HG03097 (cell line): ENCODE measurements around the gene NTRK2.

ENCODE experiments used
- ATAC-seq: cut with Tn5 transposase; IDR thresholded peaks from one replicate; pipeline ENCODE4 v1.9.1; 2021; ENCODE audit not compliant: unreplicated experiment, low FRiP score

The NTRK2 gene

DNA sequence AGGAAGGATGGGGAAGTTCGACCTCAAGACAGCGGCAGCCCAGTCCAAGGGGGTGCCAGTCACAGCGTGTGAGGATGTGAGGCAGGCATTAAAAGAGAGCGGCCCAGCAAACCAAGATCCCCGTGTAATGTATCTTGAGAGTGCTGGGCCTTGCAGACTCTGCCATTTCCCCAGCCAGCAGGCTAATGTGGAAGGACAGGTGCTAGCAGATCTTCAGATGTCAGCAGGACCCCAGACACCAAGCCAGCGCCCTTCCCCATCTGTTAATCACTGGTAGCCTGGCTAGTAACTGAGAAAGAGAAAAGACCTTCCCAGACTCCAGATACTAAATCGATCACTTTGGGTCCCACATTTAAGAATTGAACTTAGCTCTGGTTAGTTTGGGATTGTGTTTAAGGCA lies 62.2 kb downstream of the NTRK2 start:
- no peak for ATAC-seq

DNA sequence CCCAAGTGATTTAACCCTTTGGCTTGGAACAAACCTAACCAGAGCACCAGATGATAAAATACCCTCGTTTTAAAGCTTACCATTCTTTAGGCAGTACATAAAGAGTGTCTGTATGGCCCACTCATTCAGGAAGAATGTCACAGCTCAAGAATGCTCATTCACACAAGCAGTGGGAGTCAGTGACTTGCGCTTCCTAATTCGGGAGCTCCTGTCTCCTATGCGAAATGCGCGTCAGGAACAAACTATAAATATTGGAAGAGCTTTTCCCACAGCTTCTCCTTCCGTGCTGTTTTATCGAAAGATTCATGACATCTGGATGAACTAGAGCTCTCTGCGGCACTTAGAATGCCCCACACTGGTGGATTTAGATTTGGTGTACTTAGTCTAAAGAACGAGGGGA lies 66.6 kb downstream of the NTRK2 start:
- ATAC-seq: no peak

DNA sequence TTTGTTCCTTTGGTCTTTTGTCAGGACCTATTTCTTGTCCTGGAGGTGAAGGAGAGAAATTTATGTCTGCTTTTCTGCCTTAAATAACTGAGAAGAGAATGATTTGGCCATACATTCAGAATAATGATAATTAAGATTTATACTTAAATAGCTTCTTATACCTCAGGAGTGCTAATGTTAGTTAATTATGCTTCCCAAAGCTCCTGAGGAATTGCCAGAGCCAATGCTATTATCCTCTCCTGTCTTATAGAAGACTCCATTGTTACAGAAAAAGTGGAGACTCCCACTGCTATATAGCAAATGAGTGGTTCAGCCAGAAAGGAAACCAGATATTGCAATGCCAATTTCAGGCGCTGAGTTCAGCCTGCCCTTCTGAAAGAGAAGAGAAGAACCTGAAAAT lies 67.0 kb downstream of the NTRK2 start:
- no peak for ATAC-seq

DNA sequence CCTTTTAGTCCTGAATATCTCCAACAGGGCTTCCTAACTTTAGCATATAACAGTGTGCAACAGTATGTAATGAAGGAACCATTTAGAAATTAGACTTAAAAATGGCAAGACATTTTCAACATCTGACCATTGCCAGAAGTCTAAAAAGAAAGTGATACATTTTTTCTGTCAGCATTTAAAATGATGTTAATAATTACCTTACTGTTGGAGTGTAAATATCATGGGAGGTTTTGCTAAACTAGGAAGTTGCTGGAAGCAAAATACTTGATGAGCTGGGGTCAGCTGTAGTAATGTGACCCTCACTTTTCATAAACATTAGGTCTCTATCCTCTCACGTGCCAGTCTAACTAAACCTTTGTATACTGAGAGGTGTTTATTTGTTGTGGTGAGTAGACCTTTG lies 68.8 kb downstream of the NTRK2 start:
- ATAC-seq: no peak

DNA sequence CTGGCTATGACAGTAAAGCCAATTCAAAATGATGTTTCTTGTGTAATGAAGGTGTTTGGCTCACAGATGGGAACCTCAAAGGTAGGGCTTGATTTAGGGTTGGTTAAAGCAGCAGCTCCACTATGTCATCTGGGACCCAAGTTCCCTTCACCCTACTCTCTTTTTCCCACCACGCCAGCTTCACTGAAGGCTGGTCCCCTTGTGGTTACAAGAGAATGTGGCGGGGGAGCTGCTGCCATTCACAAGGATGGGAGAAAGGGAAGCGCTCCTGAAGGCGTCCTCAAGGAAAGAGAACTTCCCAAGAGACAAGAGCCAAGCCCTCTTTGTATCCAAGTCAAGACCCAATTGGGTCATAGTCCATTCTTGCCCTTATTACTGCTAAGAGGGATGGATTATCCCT lies 72.7 kb downstream of the NTRK2 start:
- ATAC-seq: no peak

DNA sequence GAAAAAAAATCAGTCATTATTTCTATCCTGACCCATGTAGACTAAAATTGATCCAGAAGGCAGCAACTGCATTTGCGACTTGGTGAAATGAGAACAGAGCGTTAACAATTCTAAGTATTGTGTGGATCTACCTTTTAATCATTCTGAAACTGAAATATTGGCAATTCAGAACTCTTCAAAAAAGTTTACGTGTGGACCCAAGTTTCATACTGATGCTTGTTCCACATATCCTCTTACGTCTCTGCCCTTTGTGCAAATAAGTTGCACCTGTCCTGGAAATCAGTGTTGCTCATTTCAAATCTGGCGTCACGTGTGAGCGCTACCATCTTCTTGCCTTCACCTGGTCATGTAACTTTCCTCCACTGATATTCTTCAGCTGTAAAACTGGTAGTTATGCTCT lies 74.7 kb downstream of the NTRK2 start:
- no peak for ATAC-seq

DNA sequence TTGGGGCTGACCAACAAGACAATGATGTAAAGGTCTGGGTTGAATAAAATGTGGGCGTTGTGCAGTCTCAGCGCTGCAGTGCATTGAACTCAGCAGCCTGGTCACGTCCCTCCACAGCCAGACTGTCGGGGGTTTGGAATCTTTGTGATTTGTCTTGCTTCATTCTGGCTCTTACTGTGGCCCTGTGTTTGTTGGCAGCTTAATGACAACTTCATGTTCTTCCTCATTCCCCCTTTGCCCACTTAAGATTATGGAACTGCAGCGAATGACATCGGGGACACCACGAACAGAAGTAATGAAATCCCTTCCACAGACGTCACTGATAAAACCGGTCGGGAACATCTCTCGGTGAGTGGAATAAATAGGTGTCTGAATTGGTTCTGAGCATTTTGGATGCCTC lies 75.2 kb downstream of the NTRK2 start:
- ATAC-seq: no peak

DNA sequence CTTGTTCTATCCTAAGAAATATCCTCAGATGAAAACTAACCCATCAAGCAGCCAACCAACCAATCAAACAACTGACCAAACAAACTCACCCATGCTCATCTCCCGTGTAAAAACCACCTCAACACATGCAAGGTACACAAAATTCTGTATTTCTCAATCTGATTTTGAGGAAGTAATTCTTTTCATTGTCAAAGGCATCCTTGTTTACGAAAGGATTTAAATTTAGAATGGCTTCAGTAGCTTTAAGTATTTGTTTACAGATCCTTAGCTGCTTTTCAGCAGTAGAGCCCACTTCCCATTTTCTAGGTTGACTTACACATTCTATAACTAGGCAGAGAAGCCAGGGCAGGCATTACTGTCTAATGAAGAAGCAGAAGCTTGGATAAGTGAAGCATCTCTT lies 78.6 kb downstream of the NTRK2 start:
- no peak for ATAC-seq

DNA sequence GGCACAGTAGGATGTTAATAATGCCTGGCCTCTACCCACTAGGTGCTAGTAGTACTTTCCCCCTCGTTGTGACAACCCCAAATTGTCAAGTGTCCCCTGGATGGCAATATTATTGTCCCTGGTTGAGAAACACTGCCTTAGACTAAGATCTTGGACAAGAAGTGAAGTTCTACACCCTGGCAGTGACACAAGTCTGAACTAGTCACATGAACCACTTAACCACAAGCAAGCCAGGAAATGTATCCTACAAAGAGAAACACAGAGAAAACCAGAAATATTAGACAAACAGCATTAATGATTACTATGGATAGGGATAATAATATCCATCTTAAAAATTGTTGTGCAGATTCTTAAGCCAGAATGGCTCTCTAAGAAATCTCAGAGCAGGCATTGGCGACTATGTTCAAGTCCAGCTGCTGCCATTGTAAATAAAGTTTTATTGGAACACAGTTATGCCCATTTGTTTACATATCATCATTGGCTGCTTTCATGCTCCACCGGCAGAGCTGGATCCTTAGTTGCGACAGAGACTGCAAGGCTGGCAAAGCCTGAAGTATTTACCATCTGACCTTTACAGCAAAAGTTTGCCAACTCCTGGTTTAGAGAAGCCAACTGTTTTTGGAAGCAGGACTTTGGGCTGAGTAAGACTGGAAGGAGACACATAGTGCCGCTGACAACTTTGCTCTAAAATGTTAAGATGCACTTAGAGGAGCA lies 80.8 kb downstream of the NTRK2 start:
- ATAC-seq: no peak

DNA sequence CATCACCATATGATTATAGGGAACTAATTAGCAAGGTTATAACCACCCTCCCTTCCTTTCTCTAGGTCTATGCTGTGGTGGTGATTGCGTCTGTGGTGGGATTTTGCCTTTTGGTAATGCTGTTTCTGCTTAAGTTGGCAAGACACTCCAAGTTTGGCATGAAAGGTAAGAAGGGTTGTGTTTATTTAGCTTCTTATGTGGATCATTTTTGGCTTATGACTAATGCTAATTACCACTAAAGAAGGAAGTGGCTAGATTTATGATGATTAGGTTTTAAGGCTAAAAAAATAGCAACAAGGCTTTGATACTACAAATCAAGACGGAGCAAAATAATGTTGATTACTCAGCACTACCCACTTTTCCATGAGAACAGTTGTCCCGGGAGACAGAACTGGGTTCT lies 82.4 kb downstream of the NTRK2 start:
- no peak for ATAC-seq

DNA sequence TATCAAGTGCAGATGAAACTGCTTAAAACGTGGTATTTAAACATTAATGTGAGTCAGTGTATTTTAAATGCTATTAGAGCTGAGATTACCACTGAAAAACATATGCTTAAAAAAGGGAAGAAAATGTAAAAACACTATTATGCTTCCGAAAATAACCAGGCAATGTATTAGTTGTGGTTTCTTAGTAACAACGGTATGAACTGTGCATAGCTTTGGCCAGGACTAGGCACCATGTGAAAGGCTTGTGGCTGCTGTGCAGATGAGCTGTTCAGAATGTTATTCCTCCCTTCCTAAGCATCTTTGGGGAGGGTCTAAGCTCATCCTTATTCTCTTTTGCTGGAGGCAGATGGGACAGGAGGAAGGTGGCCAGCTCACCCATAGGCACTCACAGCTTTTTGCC lies 84.9 kb downstream of the NTRK2 start:
- ATAC-seq: no peak

DNA sequence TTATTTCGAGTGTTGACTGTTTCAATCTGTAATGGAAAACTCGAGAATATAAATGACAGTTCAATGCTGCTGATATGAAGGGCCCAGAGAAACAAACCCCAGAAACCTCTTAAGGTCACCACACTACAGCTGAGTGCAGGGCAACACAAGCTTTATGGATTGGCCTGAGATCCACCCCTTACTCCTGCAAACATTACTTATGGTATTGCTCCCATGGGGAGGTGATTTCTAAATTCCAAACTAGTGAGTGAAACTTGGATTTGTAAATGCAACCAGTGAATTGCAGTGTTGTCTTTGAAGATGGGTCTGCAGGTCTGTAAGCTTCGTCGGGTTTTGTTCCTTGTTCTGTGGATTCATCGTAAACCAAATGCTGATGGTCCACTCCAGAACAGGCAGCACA lies 85.4 kb downstream of the NTRK2 start:
- ATAC-seq: no peak

DNA sequence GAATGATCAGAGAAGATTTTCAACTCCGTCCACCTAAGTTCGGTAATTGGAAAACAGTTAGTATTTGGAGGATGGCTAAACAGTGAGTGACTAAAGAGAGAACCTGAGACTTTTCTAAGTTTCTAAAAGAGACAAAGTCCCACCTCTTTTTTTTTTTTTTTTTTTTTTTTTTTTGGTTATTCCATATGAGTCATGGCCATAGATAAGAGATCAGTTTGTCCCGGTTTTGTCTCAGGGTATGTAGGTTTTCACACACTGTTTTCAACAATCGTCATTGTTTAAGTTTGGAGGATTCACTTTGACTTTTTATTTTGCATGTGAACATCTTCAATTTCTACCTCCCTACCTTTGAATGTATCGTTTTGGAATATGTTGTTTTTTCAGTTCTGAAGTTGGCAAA lies 85.9 kb downstream of the NTRK2 start:
- no peak for ATAC-seq

DNA sequence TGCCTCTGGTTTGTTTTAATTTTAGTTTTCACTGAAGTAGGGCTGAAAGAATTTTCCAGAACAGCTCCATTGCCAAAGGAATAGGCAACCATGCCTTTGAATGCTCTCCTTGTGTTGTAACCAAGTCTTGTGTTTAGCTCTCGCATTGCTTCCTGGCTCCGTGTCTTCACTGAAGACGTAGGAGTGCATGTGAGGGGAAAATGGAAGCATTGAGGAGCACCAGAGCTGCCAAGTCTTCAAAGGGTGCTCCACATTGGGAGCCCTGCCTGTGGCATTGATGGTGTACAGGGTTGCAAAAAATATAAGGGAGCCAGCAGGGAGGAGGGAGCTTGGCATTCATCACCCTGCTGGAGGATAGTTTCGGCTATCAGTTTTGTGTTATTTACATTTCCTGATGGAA lies 86.6 kb downstream of the NTRK2 start:
- ATAC-seq: no peak

DNA sequence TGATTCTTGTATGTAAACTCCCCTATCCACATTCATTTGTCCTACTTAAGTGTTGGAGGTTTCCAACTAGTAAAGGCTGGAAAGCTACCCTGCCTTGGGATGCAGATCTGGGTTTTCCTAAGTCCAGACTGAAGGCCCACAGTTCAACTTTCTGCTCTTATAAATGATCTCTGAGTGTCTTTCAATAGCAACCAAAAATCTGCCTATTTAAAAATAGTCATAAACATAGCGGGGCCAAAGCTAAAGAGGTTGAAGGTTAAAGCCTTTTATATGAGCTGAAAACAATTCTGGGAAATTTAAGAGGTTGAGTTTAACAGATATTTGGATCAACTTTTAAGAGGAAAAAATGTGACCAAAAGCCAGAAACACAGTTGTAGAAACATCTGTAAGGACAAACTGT lies 87.2 kb downstream of the NTRK2 start:
- ATAC-seq: no peak

DNA sequence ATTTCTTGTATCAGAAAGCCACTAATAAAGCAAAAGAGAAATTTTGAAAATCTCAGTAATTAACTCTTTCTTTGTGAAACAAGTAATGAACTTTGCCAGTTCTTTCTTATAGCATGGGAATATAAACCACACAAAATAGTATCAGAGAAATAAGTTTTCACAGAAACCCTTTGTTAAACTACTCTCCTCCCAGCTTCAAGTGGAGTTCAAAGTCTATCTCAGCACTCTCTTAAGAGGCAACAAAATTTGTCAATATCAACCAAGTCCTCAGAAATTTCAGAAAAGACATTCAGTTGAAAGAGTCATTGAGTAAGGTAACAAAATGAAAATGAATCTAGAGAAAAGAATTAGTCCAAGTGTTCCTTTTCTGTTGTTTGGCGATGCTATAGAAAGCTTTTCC lies 89.3 kb downstream of the NTRK2 start:
- ATAC-seq: peak; percentile 8

DNA sequence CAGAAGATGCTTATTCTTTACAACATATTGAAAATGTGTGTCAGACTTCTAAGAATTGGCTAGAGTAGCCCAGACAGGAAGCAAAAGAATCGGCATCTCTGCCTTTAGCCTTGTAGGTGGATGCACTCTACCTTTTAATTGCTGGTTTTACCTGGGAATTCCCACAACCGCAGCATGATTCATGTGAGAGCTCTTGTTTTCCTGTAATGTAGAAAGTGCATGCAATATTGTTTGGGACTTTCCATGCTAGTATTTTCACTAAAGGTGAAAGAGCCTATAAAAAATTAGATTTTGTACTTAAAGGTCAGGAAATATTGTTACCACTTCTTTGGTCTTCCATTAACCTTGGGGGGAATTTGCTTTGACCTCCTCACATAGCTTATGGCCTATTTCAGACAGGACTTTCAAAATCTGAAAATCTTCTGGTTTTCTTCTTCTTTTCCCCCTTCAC lies 89.8 kb downstream of the NTRK2 start:
- peak; percentile 49 for ATAC-seq

DNA sequence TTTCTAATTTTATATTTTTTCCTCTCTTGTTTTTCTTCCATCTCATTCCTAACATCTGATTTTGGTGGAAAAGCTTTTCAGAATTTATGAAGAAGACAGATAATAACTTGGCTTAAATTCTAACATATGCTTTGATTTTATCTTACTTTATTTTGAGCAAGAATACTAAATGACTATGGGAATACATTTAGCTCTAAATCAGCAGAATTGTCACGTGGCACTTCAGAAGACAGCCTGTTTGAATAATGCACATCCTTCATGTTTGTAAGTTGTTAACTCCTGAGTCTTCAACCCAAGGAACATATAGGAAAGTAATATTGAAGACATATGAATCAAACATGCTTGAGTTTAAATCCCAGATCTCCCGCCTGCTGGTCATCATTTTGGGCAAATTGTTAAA lies 90.3 kb downstream of the NTRK2 start:
- no peak for ATAC-seq

DNA sequence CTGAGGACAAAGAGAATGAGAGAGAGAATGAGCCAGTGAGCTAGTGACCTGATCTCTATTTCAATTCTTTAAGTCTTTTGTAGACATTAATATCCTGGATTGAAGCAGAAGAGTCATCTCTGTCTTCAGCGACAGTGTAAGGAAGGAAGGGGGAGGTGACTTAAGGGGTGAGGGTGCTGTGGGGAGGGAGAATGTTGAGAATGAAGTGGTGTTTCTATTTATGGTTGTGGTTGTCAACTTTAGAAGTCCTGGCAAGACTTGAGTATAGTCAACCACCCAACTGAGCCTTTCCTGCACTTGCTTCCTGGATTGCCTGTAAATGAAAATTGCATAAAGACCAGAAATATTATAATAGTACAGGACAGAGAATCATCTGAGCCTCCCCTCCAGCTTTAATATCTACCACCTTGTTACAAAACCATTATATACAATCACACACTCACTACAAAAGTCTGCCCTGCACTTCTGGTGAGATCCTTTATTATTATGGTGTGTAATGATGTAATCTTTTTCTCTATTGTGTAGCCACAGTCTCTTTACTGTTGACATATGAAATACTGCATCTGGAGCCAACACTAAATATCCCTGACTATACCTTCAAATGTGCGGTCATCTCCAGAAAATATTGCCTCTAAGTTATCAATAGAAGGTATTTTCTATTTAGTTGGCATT lies 91.7 kb downstream of the NTRK2 start:
- ATAC-seq: no peak

DNA sequence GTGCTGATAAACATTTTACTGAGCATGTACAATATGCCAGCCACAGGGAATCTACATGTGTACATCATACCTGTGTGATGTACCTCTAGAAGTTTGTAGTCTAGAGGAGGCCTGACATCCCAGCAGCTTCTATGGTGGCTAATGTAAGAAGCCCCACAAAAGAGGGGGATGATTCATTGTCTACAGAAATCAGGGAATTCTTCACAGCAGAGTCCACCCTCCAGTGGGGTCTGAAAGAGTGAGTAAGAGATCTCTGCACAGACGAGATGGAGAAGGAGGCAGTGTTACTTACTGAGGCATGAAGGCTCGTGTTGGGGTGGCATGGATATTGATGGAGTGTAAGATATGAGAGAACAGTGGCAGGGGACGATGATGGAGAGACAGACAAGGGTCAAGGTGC lies 103.0 kb downstream of the NTRK2 start:
- no peak for ATAC-seq

DNA sequence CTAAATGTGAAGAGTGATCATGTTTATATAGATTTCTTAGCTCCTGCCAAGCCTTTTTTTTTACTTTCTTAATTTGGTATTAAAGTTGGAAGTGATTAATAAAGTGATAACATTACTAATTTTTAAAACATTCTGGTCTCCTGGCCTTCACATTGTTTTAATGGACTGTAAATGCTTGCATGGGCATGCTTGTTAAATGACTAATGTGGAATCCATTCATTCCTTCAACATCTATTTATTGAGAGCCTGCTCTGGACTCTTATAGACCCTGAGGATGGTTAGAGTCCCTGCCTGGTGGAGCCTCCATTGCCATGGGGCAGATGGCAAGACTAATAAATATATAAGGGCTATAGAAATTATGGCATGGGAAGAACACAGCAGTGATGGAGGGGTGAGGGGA lies 103.5 kb downstream of the NTRK2 start:
- no peak for ATAC-seq

DNA sequence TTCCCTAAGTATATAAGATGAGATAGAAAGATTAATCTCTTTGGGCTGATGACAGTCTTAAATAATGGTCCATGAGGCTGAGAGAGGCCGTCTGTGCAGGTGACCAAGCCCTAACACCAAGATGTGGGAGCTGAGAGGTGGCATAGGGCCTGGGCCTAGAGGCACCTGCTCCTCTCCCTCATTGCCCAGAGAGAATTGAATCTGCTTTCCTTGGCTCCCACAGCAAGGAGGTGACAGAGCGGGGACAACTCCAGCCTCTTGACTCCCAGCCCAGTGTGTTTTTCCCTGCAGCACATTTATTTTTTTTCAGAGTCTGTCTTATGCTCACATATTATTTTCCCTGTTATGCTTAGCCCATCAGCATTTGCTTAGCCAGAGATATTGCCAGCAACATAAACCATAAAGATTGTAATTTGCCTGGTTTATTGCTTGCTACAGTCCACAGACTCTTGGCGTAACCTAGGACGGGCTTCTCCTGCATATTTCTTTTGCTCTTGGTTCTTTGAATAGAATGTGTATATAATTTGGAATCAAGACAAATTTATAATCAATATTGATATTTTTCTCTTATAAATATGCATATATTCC lies 105.6 kb downstream of the NTRK2 start:
- ATAC-seq: no peak
